Measurements from ENCODE around the gene STAP1.

The STAP1 gene

DNA sequence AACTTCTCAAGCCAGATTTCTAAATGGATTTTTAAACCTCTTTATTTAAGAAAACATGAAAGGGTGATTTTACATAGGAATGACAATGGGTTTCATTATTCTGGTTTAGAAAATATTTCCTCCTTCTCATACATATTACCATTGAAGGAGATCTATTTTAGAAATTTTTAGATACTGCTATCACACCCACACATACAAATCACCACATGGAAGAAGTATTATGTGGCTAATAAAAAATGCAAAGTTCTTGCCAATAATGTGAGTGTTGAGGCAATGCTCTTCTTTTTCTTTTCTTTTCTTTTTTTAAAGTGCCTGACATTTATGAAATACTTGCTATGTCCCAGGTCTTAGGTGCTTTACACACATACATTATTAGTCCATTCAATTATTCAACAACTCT, 6.8 kb downstream of the STAP1 start:
- no peak for DNase-seq

DNA sequence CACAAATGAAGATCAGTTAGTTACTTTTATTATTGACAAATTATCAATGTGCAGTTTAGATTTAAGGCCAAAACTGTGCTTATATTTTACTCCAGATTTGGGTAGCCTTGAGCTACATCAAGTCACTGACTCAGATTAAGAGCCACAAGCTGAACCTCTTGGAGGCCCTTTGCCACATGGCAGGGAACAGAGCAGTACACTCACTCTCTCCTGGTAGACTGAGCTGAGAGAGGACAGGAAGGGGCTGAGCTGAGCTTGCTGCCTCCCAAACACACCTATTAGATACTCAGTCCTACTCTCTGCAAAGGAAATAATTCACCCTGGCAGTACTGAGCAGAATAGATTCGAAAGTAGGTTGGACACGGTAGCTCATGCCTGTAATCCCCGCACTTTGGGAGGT, 7.8 kb downstream of the STAP1 start:
- no peak for DNase-seq

DNA sequence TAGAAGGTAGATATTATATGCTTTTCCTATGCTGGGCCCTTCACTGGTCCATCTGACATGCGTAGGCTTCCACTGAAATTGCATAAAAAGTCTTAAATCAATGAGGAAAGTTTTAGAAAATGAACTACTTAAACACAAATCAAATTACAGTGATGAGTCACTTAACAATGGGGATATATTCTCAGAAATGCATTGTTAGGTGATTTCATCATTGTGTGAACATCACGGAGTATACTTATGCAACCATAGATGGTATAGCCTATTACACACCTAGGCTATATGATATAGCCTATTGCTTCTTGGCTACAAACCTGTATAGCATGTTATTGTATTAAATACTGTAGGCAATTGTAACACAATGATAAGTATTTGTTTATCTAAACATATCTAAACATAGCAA, 10.3 kb downstream of the STAP1 start:
- no peak for DNase-seq

DNA sequence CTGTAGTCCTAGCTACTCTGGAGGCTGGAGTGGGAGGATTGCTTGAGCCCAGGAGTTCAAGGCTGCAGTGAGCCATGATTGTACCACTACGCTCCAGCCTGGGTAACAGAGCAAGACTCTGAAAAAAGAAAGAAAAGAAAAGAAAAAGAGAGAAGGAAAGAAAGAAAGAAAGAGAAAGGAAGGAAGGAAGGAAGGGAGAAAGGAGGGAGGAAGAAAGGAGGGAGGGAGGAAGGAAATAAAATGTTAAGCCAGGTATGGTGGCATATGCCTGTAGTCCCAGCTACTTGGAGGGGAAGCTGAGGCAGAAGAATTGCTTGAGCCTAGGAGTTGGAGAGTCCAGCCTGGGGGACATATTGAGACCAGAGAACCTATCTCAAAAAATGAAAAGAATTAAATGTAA, 12.0 kb downstream of the STAP1 start:
- DNase-seq, result no peak

DNA sequence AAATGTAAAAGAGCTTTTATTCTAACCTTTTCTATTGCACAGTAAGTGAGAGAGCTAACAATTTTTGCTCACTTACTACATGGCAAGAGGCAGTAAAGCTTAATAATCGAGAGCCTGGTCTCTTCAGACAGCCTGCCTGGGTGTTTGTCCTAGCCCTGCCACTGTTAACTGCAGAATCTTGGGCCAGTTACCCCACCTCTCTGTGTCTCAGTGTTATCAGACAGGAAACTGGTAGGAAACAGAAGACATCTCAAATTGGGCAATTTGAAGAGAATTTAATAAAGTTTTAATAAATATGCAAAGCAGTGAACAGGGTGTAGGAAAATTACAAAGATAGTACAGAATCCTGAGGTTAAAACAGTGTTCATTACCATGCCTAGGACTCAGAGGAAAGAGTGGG, 13.4 kb downstream of the STAP1 start:
- no peak for DNase-seq

DNA sequence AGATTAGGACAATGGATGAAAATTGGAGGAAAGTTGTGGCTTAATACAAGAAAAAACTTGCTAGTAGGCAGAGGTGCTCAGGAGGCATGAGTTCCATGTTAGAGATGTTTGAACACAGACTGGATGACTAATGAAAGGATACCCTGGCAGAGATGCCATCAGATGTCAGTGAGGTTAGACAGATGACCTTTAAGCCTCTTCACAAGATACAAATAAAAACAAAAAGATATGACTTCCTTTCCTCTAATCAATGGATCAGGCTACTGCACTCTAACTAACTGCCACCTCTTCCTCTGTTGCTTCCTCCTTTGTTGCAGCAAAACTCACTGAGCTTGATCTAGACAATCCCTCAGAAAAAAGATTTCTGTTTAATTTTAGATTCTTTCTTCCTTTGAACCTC, 14.7 kb downstream of the STAP1 start:
- DNase-seq, result no peak

DNA sequence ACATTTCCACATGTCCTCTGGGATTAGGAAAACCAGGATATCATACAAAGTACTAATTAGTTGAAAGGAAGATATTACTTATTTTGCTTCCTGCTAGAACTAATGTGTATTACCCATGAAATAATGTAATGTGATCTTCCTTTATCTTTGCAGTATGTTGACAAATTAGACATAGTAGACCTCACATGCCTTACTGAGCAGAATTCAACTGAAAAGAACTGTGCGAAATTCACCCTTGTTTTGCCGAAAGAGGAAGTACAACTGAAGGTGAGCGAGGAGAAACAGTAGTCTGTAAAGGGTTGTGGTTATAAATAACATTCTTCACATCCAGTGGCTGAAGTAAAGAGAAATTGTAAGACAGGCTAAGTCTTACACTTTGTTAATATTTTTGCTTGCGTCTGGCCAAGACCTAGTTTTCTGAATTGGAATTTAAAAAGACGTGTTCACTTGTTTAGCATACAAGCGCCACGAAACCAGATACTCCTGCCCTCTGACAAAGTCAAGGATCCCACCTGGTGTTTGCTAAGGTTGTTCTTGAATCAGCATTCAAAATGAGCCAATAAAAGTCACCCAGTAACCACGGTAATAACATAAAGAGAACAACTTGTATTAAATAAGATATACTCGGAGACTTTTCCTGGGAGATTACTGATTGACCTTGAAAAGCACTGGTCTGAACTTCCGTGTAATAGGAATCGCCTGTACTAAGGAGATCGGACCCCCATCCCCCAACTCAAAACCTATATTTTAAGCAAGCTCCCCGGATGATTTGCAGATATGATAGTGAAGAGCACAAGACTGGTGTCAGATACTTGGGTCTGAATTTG, 16.9 kb downstream of the STAP1 start:
- no peak for DNase-seq

DNA sequence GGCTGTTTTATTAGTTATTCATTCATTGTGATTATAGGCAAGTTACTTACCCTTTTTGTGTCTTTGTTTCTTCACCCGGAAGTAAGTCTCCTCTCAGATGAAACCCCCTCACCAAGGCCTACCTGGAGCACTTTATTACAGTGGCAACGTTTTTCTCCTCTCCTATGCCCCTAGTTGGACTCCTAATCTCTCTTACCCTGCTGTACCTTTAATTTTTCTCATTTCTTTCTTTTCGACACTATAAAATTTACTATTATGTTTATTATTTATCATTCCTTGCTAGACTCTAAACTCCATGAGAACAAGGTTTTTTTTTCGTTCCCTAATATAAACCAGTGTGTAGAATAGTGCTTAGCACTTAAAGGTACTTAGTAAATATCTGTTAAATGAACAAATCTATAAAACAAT, 17.5 kb downstream of the STAP1 start:
- DNase-seq, result no peak

DNA sequence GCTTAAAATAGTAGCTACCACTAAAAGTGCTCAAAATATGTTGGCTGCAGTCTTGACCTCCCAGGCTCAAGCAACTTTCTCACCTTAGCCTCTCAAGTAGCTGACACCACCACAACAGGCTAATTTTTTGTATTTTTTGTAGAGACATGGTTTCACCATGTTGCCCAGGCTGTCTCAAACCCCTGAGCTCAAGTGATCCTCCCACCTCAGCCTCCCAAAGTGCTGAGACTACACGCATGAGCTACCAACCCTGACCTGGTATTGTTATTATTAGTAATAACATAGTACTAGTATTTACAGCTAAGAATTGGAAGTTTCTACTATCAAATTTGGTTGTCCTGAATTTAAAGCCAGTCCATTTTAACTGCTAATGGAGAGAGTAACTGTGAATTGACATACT, 18.0 kb downstream of the STAP1 start:
- DNase-seq, result no peak

DNA sequence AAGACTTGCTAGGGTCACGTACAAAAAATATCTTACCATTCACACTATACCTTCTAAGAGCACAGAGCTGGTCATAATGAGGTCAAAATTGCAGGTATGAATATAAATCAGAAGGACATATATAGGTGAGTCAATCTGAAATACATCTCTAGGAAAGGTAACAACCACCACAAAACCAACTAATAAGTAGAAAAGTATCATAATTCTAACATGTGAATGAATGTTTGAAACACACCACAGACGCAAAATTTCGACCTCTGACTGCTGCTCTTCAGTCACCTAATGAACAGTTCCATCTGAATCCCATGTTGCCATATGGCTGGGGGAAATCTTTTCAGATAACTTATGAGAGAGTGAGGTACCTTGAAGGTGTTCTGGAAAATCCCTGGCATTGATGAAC, 22.1 kb downstream of the STAP1 start:
- DNase-seq, result no peak

DNA sequence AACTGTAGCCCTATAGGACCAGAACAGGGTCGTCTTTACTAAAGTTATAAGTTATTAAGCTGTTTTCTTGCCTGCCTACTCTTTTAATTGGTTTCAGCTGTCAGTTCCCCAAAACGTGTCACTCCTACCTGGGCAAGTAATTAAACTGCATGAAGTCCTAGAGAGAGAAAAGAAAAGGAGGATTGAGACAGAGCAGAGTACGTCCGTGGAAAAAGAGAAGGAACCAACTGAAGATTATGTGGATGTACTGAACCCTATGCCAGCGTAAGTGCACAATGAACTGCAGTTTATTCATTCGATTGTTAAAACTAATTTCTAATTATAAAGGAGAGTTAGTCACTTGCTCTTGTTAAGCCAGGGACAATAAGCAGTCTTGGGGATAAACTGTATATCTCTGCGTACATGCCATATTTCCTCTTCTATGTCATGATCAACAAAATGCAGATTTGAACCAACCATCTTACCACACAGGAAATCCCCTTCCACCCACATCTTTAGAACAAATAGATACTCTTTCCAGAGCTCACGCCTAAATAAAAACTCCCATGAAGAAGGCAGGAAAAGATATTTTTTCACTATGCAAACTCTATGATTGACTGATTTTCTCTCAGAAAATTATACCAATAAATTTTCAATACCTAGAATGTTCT, 22.8 kb downstream of the STAP1 start:
- no peak for DNase-seq

DNA sequence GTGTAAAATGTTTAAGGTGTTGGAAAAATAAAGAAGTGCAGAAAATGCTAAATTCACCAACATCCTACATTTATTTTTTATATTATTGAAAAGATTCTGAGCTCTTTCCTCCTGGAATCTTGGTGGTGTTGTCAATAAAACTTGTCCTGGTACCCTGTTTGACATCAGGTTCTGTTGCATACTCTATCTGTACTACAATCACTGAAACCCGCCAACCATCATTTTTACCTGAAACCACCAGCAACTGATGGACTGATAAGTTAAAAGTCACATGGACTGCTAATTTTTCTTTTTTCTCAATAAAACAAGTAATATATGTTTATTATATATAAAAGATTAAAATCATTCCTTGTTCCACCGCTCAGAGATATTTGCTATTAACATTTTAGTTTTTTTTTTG, 23.4 kb downstream of the STAP1 start:
- DNase-seq, result no peak

DNA sequence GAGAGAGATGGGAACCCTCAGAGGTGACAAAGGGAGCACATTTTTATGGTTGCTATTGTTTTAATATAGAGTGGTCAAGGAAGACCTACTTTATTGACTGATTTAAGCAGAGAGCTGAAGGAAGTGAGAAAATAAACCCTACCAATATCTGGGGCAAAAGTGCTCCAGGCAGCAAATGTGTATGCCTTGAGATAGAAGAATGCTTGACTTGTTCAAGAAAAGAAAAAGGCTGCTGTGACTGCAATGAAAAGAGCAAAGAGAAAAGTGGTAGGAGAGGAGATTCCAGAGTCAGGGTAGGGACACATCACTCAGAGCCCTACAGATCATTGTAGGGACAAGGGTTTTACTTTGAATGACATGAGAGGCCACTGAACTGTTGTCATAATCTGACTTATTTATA, 26.0 kb downstream of the STAP1 start:
- DNase-seq, result no peak

DNA sequence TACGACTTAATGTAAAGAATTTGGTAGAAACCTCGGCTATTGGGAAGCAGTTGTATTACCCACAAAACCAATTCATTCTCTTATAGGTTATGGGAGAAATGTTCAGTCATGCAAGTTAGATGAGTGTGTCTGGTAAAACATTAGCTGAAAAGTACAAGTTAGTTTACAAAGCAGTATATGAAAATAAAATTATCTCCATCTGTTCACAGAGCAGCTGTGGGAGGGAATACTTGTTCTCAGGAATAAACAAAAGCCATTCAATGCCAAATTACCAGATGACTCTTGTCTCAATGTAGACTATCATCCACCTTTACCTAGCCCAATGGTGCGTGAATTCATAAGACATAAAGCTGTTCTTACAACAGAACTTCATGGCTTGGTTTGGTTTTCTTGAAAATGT, 28.6 kb downstream of the STAP1 start:
- DNase-seq, result no peak

DNA sequence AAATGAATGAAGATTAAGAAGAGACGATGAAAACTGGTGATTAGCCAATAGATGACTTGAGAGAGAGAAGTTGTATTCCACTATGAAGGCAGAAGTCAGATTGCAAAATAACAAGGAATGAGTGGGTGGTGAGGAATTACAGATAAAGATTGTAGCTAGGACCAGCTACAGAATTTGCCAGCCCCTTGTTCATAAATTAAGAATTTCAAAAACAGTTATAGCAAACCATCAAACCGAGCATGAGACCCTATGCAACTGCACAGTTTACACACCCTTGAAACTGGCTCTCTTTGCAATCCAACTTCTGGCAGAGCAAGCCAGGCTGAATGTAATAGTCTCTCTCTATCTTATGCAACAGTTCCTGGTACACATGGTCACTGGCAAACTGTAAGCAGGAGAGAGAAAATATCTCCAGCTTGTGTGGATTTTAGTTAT, 35.2 kb downstream of the STAP1 start:
- no peak for DNase-seq

DNA sequence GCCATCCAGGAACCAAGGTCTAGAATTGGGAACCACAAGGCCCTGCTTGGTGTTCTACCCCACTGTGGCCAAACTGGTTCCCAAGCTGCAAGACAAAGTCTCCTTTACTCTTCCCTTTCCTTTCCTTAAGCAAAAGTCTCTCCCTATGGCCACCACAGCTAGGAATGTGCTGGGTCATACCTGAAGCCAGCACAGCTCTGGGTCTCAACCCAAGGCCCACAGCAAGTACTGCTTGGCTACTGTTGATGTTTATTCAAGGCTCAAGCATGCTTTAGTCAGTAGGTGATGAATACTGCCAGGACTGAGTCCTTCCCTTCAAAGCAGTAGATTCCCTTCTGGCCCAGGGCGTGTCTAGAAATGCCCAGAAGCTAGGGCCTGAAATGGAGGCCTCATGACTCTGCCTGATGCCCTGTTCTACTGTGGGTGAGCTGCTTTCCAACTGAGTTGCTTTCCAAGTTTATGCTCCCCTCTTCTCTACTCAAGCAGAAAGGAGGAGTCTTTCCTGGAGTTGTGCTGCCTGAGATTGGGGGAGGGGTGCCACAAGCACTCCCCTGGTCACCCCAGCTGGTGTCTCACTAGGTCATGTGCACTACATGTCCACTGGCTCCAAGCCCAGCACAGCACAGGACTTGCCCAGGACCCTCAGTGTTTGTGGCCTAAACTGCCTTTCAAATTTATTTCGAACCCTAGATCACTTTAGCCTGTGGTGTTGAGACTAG, 44.9 kb downstream of the STAP1 start:
- DNase-seq, result no peak

DNA sequence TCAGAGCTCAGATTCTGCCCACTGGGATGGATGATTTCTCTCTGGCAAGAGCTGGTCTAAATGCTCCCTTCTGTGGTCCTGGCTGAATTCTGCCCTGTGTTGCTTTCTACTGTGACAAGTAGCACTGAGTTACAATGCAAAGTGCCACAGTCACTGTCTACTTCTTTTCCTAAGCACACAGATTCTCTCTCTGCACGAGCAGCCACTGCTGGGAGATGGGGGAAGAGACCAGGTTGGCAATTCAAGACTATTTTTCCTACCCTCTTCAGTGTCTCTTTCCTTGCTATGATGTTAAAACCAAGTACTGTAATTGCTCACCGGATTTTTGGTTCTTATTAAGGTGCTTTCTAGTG, 45.5 kb downstream of the STAP1 start:
- DNase-seq, result no peak

DNA sequence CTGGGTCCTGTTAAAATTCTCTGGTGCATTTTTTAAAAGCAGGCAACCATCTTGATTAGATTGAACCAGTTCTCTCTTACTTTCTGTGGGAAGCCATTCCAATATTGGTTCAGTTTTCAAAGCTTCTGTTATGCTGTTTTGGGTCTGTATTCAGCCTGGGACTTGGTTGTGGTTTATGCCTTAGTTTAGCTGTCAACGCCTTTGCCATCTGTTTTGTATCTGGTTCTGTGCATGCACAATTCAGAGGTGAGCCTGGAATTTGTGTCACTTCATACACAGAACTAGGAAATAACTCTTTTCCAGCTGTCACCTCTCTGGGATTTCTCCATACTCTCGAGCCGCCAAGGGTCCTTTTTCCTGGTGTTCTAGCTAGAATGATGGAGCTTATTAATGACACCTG, 46.2 kb downstream of the STAP1 start:
- no peak for DNase-seq

DNA sequence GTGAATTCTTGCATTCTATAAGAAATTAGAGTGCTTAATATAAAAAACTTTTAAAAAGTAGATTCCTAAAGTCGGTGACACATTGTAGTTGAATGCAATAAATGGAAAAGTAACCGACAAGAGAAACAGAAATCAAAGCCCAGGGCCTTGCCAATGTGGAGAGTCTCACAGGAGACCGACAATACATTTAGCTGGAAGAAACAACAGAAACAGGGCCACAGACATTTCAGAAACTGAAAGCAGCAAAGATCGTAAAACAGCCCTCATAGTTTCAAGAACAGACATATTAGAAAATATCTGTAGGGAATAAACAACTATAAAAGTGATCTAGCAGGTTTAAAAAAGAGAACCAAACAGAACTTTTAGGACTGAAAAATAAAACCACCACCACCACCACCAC, 49.5 kb downstream of the STAP1 start:
- DNase-seq, result no peak

DNA sequence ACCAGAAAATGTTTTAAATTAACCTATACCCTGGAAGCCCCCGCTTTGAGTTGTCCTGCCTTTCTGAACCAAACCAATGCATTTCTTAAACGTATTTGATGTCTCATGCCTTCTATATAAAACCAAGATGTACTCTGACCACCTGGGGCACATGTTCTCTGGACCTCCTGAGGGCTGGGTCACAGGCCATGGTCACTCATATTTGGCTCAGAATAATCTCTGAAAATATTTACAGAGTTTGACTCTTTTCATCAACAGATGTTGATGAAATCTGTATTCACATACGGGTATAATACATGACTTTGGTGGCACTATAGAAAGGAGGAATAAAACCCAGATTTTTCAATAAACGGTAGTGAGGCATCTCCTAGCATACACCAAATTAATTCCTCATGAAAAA, 55.7 kb downstream of the STAP1 start:
- no peak for DNase-seq

DNA sequence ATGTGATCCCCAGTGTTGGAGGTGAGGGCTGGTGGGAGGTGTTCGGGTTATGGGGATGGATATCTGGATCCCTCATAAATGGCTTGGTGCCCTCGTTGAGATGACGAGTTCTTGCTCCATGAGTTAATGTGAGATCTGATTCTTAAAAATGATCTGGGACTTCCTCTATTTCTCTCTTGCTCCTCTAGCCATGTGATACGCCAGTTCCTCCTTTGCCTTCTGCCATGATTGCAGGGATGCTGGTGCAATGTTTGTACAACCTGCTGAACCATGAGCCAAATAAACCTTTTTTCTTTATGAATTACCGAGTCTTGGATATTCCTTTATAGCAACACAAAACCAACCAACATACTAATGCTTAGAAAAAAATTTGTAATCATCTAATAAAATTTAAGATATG, 56.6 kb downstream of the STAP1 start:
- no peak for DNase-seq

DNA sequence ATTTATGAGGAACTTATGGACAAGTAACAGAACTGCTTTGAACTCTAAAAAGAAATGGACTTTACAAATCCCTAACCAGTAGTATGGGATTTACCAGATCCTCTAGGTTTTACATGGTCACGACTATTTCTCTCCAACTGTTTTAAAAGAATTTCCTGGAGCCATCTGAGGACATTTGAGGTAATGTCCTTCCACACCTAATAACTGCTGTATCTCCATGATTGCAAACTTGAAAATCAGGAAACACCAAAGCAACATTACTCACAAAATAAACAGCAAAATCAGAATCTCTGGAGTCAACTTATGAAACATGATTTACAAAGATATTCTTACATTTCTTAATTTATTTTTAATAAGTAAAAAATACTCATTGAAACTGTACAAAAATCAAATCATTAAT, 58.0 kb downstream of the STAP1 start:
- no peak for DNase-seq

DNA sequence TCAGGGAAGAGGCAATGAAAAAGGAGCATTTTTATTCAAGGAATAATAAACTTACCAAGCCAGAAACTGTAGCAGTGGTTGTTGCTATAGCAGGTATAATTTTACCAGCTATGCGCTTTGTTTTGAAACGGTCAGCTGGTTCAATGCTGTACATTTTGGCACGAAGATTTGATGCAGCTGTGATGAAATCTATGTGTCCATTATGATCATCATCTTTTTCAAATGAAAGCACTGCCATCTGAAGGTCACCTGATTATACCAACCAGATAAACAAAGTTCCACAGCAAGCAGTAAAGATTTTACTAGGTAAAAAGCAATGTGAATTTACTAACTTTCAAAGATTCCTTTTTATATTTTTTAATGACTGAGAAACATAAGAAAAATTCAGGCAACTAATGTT, 66.4 kb downstream of the STAP1 start:
- no peak for DNase-seq

DNA sequence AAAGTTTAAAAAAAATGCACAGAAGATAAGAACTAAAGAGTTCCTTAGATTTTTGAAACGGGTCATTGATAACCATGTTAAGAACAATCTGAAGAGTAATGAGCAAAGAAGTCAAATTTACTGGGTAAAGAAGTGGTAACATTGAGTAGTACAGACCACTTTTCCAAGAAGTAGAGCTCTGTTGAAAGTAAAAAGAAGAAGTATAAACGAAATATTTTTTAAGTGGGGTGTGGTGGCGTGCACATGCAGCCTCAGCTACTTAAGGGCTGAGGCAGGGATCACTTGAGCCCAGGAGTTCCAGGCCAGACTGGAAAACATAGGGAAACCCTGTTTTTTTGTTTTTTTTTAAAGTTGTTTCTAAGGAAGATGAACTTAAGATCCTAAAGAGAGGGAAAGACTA, 74.0 kb downstream of the STAP1 start:
- no peak for DNase-seq
